DND-41 (cell line): ENCODE measurements around the gene MRPL36.

Source experiments
- ATAC-seq: fragments of 200-7000 bp; cut with Tn5 transposase; 3 replicates; pipeline ENCODE4 v1.9.1; 2021; ENCODE audit warnings: low read depth; ENCODE audit not compliant: insufficient read depth
- DNase-seq: peaks from one replicate; pipeline ENCODE4 v3.0.0-alpha.2; 2020
- H2AFZ ChIP-seq: 2 replicates; pipeline ENCODE4 v1.6.0; 2012; ENCODE audit warnings: low read depth, low read length
- H3K27ac ChIP-seq: 2 replicates; pipeline ENCODE4 v1.5.1; 2012; ENCODE audit warnings: low read length, inconsistent platforms
- H3K27me3 ChIP-seq: fragments of 200-600 bp; sonication (generic); 2 replicates; pipeline ENCODE4 v1.6.0; 2012; ENCODE audit warnings: low read length, mild to moderate bottlenecking, inconsistent platforms; ENCODE audit not compliant: insufficient read depth, poor library complexity
- H3K36me3 ChIP-seq: 2 replicates; pipeline ENCODE4 v1.5.1; 2012; ENCODE audit warnings: low read length, inconsistent platforms; ENCODE audit not compliant: insufficient read depth
- H3K4me1 ChIP-seq: 2 replicates; pipeline ENCODE4 v1.5.1; 2012; ENCODE audit warnings: mild to moderate bottlenecking, low read length; ENCODE audit not compliant: insufficient read depth
- H3K4me2 ChIP-seq: 2 replicates; pipeline ENCODE4 v1.6.0; 2012; ENCODE audit warnings: mild to moderate bottlenecking, moderate library complexity, low read length, inconsistent platforms; ENCODE audit not compliant: insufficient read depth
- H3K4me3 ChIP-seq, 2 experiments: fragments of 200-600 bp in 1 of 2; shearing (Covaris generic) in 1 of 2; 2 replicates each; pipeline ENCODE4 v1.5.1; 2012 to 2016; ENCODE audit warnings: inconsistent platforms in 2 of 2, low read length in 2 of 2, mild to moderate bottlenecking in 2 of 2, low read depth in 1 of 2, moderate library complexity in 1 of 2
- H3K79me2 ChIP-seq: 2 replicates; pipeline ENCODE4 v1.6.0; 2012; ENCODE audit warnings: low read length, inconsistent platforms; ENCODE audit not compliant: insufficient read depth
- H3K9ac ChIP-seq: 2 replicates; pipeline ENCODE4 v1.6.0; 2012; ENCODE audit warnings: low read depth, mild to moderate bottlenecking, inconsistent platforms, low read length, moderate library complexity
- H3K9me3 ChIP-seq: 2 replicates; pipeline ENCODE4 v1.5.1; 2012; ENCODE audit warnings: low read length, moderate library complexity, mild to moderate bottlenecking, inconsistent platforms; ENCODE audit not compliant: insufficient read depth, severe bottlenecking
- H4K20me1 ChIP-seq: 2 replicates; pipeline ENCODE4 v1.6.0; 2012; ENCODE audit warnings: low read length; ENCODE audit not compliant: insufficient read depth
- EZH2 ChIP-seq: IDR thresholded peaks from 3 replicates; pipeline ENCODE4 v1.6.1; 2012; ENCODE audit warnings: borderline replicate concordance, low read depth, mild to moderate bottlenecking, moderate library complexity, low read length, inconsistent platforms; ENCODE audit not compliant: severe bottlenecking
- TF ChIP-seq, protein P1 (sequence below): IDR thresholded peaks from 2 replicates; pipeline ENCODE4 v1.5.1; 2012; ENCODE audit warnings: borderline replicate concordance, low read length, moderate library complexity, mild to moderate bottlenecking; ENCODE audit not compliant: poor library complexity, severe bottlenecking; ENCODE audit errors: extremely low read depth

MRPL36 gene

DNA sequence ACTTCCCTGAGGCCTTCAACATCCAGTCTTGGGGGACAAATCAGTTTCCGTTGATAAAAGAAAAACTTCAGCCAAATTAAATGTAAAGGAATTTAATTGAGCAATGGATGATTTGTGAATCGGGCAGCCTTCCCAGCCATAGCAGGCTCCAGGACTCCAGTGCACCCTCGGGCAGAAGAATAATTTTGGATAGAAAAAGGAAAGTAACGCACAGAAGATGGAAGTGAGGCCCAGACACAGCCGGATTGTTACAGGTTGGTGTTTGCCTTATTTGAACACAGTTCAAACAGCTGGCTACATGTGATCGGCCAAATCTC is 19.1 kb downstream of the MRPL36 start:
- Histone ChIP-seq H3K9ac (no peak overlapping the region), H3K4me3 (no peak overlapping the region), H3K36me3 (no peaks in the 10 kb centered on the region), H4K20me1 (no peaks in the 10 kb centered on the region), H3K27ac (no peak overlapping the region), H3K27me3 (peaks cover 8% of the 10 kb centered on the region), H3K79me2 (no peaks in the 10 kb centered on the region), H2AFZ (no peak overlapping the region), H3K4me1 (no peaks in the 10 kb centered on the region), H3K9me3 (no peaks in the 10 kb centered on the region), H3K4me2 (no peak overlapping the region)
- no peak for ATAC-seq
- no peak for DNase-seq
- TF ChIP-seq, protein P1, sequence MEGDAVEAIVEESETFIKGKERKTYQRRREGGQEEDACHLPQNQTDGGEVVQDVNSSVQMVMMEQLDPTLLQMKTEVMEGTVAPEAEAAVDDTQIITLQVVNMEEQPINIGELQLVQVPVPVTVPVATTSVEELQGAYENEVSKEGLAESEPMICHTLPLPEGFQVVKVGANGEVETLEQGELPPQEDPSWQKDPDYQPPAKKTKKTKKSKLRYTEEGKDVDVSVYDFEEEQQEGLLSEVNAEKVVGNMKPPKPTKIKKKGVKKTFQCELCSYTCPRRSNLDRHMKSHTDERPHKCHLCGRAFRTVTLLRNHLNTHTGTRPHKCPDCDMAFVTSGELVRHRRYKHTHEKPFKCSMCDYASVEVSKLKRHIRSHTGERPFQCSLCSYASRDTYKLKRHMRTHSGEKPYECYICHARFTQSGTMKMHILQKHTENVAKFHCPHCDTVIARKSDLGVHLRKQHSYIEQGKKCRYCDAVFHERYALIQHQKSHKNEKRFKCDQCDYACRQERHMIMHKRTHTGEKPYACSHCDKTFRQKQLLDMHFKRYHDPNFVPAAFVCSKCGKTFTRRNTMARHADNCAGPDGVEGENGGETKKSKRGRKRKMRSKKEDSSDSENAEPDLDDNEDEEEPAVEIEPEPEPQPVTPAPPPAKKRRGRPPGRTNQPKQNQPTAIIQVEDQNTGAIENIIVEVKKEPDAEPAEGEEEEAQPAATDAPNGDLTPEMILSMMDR, result no peak
- no peak for TF ChIP-seq EZH2

DNA sequence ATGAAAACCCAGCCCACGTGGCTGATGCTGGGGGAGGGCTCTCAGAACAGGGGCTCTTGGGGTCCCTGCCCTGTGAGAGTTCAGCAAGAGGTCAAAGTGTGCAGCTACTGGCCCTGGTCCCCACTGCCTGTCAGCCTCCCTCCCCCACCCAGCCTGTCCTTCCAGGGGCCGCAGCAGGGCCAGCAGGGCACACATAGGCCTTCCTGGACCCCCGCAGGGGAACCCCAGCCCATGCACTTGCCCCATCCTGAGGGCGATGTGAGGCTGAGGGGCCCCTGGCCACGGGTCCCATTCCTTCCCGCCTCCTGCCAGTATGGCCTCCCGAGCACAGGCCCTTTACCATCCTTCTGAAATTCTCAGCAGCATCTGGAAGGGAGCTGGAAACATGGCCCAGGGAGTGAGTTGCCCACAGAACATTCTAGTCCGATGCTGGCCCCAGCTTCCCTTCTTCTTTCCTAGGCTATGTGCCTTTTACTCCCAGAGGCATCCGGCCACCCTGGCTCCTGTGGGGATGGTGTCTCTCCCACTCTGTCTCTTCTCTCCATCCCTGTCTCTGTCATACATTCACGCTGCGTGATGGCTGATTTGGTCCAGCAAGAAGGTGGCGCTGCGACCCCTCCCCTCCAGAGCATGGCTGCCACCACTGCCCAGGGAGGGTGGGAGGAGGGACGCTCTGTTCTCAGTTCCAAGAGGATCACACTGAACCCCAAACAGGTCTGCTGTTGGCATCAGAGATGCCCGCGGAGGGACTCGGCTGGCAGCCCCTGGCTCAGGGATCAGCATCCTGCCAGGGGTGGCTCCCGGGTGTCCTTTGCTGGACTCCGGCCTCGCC is 19.6 kb downstream of the MRPL36 start:
- no peaks in the 10 kb centered on the region for H3K36me3 ChIP-seq
- H3K4me3 ChIP-seq, result no peak overlapping the region
- H2AFZ ChIP-seq, result no peak overlapping the region
- peaks cover 8% of the 10 kb centered on the region for H3K27me3 ChIP-seq
- no peak overlapping the region for H3K27ac ChIP-seq
- DNase-seq (no peak), ATAC-seq (no peak)
- TF ChIP-seq EZH2, result no peak
- TF ChIP-seq, protein P1, result no peak
- no peak overlapping the region for H3K4me2 ChIP-seq
- H3K4me1 ChIP-seq, result no peaks in the 10 kb centered on the region
- H3K9me3 ChIP-seq, result no peaks in the 10 kb centered on the region
- H3K79me2 ChIP-seq, result no peaks in the 10 kb centered on the region
- H3K9ac ChIP-seq, result no peak overlapping the region
- H4K20me1 ChIP-seq, result no peaks in the 10 kb centered on the region

DNA sequence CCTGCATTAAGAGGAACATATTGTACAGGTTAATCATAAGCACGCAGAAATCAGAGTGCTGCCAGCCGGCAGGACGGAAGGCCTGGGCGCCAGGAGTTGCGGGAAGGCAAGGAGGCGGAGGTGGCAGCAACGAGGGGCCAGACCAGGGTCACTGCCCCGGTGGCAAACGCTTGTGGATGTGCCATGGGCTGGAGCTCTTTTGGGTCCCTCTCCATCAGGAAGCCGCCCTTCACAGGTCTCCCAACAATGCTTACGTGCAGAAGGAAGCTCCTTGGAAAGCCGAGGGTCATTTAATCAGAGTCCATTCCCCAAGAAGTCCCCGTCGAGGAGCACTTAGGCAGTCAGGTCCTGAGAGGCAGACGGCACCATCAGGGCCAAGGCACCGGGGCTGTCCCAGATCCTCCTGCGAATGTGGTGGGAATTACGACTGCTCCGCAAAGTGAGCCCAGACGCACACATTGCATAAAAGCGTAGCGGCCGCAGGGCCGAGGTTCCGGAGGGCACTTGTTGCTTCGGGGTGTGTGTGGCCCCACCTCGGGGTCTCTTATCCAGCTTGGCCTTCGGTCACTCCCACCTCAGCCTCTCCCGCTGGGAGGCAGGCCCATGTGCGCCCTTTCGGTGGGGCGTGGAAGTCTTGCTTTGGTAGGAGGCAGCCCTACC is 20.5 kb downstream of the MRPL36 start:
- Histone ChIP-seq H3K9me3 (no peaks in the 10 kb centered on the region), H3K4me3 (no peak overlapping the region), H2AFZ (no peak overlapping the region), H3K27ac (no peak overlapping the region), H3K27me3 (peaks cover 8% of the 10 kb centered on the region), H3K79me2 (no peaks in the 10 kb centered on the region), H3K4me1 (no peaks in the 10 kb centered on the region), H3K4me2 (no peak overlapping the region), H3K36me3 (no peaks in the 10 kb centered on the region), H4K20me1 (no peaks in the 10 kb centered on the region), H3K9ac (no peak overlapping the region)
- no peak for TF ChIP-seq EZH2
- TF ChIP-seq, protein P1, result no peak
- DNase-seq (no peak), ATAC-seq (no peak)
